SH-SY5Y (cell line): Measurements from ENCODE around the gene SPATA17.

Experiments
- GATA2 ChIP-seq: IDR thresholded peaks from 2 replicates; pipeline ENCODE4 v1.6.1; 2011; ENCODE audit warnings: mild to moderate bottlenecking, low read depth, low read length
- GATA3 ChIP-seq: IDR thresholded peaks from 2 replicates; pipeline ENCODE4 v1.6.1; 2011; ENCODE audit warnings: low read depth, mild to moderate bottlenecking, low read length, moderate library complexity

DNA sequence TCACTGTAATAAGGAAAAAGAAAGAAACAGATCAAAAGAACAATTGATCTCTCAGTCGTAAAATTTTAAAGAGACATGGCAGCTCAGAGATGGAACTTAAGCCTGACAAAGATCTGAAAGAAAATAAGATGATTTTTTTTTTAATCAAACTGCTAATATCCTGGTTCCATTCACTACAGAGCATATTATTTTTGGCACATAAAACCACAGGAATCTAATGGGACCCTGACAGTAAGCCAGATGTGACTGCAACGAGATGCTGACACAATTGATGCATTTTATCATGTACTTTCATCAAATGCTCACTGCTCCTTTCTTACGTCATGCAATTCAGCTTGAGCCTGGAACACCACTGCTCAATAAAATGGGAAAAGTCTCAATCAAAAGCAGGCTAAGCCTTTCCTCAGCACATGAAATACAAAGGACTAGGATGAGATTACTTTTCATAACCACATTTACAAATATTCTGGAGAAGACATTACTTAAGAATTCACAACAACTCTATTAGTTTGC is 16.9 kb upstream of the SPATA17 start:
- TF ChIP-seq GATA2 (peak; percentile 89), GATA3 (peak; percentile 69)
